Measurements from ENCODE around the gene MDM2. TPM values are rescaled to one million over a fixed set of nuclear protein-coding genes. Genes with fewer than 3 reads are reported as not detected.

The MDM2 gene
- total and polyA plus RNA-seq, 9 of the 15 experiments (the other 6 are each of a cell fraction or from before 2014, with no cell fraction given) = 13.6 to 100 (median 49.0) TPM

DNA sequence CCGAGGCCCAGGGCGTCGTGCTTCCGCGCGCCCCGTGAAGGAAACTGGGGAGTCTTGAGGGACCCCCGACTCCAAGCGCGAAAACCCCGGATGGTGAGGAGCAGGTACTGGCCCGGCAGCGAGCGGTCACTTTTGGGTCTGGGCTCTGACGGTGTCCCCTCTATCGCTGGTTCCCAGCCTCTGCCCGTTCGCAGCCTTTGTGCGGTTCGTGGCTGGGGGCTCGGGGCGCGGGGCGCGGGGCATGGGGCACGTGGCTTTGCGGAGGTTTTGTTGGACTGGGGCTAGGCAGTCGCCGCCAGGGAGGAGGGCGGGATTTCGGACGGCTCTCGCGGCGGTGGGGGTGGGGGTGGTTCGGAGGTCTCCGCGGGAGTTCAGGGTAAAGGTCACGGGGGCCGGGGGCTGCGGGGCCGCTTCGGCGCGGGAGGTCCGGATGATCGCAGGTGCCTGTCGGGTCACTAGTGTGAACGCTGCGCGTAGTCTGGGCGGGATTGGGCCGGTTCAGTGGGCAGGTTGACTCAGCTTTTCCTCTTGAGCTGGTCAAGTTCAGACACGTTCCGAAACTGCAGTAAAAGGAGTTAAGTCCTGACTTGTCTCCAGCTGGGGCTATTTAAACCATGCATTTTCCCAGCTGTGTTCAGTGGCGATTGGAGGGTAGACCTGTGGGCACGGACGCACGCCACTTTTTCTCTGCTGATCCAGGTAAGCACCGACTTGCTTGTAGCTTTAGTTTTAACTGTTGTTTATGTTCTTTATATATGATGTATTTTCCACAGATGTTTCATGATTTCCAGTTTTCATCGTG lies 612 bp downstream of the MDM2 start (continued):
- TF ChIP-seq NKRF (IDR thresholded peaks at IDR 0.05; ENCODE audit: borderline replicate concordance) (peak; percentile 84), POLR2AphosphoS5 (IDR thresholded peaks at IDR 0.05; ENCODE audit: control insufficient read depth, insufficient read depth, low read depth, low read length) (peak; percentile 60; the same call in 1 of the 2 replicates), ZNF75A (CRISPR knock-in tag; IDR thresholded peaks at IDR 0.05) (no peak), ZC3H8 (IDR thresholded peaks at IDR 0.05) (no peak), RAD21 (CRISPR knock-in tag; conservative IDR thresholded peaks at IDR 0.05 in 1 of 2, IDR thresholded peaks at IDR 0.05 in 1 of 2) (no peak), ZBTB1 (CRISPR knock-in tag; IDR thresholded peaks at IDR 0.05; ENCODE audit: borderline replicate concordance, low read depth) (0 out of 2 replicates have a peak, but pooled peaks have one; percentile 8), U2AF2 (optimal IDR thresholded peaks at IDR 0.05; ENCODE audit: low read depth, low read length) (no peak), DDX20 (tag; IDR thresholded peaks at IDR 0.05; ENCODE audit: low read depth) (no peak), NELFE (IDR thresholded peaks at IDR 0.05; ENCODE audit: insufficient read depth, insufficient read length) (no peak), CCAR2 (IDR thresholded peaks at IDR 0.05; ENCODE audit: low read depth, low read length) (no peak), E2F6 (IDR thresholded peaks at IDR 0.05; ENCODE audit: borderline replicate concordance in 1 of 2, extremely low read depth in 1 of 2, insufficient read depth in 1 of 2, insufficient read length in 1 of 2, low read depth in 1 of 2, low read length in 1 of 2, poor library complexity in 1 of 2, severe bottlenecking in 1 of 2) (peak in 1 of 2 experiments; percentile 78), CBFB (CRISPR knock-in tag; IDR thresholded peaks at IDR 0.05) (no peak; the same call in 1 of the 2 replicates), ETV5 (CRISPR knock-in tag; IDR thresholded peaks at IDR 0.05; ENCODE audit: low read depth) (peak; percentile 23; the same call in 1 of the 2 replicates), HMG20B (CRISPR knock-in tag; IDR thresholded peaks at IDR 0.05) (no peak), ADNP (tag; IDR thresholded peaks at IDR 0.05) (no peak), SMARCA4 (IDR thresholded peaks at IDR 0.05) (peak; percentile 62), CHD1 (IDR thresholded peaks at IDR 0.05; ENCODE audit: low read length) (peak; percentile 63), MAFF (IDR thresholded peaks at IDR 0.05; ENCODE audit: low read length) (peak; percentile 29; the same call in 1 of the 2 replicates)
- TF ChIP-seq, protein P1, sequence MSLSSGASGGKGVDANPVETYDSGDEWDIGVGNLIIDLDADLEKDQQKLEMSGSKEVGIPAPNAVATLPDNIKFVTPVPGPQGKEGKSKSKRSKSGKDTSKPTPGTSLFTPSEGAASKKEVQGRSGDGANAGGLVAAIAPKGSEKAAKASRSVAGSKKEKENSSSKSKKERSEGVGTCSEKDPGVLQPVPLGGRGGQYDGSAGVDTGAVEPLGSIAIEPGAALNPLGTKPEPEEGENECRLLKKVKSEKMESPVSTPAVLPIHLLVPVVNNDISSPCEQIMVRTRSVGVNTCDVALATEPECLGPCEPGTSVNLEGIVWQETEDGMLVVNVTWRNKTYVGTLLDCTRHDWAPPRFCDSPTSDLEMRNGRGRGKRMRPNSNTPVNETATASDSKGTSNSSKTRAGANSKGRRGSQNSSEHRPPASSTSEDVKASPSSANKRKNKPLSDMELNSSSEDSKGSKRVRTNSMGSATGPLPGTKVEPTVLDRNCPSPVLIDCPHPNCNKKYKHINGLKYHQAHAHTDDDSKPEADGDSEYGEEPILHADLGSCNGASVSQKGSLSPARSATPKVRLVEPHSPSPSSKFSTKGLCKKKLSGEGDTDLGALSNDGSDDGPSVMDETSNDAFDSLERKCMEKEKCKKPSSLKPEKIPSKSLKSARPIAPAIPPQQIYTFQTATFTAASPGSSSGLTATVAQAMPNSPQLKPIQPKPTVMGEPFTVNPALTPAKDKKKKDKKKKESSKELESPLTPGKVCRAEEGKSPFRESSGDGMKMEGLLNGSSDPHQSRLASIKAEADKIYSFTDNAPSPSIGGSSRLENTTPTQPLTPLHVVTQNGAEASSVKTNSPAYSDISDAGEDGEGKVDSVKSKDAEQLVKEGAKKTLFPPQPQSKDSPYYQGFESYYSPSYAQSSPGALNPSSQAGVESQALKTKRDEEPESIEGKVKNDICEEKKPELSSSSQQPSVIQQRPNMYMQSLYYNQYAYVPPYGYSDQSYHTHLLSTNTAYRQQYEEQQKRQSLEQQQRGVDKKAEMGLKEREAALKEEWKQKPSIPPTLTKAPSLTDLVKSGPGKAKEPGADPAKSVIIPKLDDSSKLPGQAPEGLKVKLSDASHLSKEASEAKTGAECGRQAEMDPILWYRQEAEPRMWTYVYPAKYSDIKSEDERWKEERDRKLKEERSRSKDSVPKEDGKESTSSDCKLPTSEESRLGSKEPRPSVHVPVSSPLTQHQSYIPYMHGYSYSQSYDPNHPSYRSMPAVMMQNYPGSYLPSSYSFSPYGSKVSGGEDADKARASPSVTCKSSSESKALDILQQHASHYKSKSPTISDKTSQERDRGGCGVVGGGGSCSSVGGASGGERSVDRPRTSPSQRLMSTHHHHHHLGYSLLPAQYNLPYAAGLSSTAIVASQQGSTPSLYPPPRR (CRISPR knock-in tag; IDR thresholded peaks at IDR 0.05; ENCODE audit: borderline replicate concordance) = no peak

All from K562 (cell line).